NOMO-1 treated with DMSO at 0.1 percent for 48 hours (cell line): ENCODE data around the gene DCAF6.

Source experiments
- DNase-seq: peaks from one replicate; lab custom pipeline; 2025; ENCODE audit not compliant: unreplicated experiment; lab: John Stamatoyannopoulos, UW

DCAF6 gene

DNA sequence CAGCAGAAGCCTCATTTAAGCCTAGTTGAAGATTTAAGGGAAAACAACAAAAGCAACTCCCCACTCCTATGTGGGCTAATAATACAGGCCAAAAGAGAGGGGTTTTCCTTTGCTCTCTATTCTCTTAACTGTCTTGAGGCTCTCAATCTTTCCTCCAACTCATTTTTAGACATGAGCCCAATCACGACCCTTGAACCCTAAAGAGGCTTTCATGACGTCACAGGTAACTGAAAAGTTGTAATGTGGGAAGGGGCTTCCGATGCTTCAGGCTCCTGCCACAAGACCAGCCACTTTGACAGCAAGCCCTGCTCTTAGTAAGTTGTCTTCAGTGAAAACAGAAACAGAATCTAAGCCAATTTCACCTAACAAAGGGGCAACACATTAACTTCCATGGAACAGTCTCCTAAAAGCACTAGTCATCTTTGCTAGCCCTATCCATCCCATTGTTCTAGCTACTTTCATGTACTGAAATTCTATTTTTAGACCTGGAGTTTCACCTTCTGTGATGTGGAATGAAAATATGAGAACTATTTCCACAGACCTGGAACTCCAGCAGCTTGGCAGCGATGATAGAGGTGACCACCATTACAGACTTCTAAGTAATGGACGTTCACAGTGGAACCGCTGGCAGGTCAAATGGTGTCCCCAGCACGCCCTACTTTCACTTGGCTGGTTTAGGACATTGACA, 164.0 kb downstream of the DCAF6 start:
- DNase-seq: no peak

DNA sequence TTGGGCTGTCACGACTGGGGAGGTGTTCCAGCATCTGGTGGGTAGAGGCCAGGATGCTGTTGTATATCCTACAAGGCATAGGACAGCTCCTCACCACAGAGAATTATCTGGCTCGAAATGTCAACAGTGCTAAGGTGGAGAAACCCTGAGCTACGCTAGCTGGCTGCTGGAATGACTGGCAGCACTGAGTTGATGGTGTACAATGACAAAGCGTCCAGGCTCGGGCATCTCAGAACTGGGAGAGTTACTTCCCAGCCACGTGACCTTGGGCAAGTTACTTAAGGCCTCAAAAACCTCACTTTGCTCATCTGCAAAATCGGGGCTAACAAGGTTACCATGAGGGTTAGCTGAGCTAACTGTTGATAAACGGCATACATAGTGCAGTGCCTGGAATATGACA, 164.9 kb downstream of the DCAF6 start:
- DNase-seq: no peak

DNA sequence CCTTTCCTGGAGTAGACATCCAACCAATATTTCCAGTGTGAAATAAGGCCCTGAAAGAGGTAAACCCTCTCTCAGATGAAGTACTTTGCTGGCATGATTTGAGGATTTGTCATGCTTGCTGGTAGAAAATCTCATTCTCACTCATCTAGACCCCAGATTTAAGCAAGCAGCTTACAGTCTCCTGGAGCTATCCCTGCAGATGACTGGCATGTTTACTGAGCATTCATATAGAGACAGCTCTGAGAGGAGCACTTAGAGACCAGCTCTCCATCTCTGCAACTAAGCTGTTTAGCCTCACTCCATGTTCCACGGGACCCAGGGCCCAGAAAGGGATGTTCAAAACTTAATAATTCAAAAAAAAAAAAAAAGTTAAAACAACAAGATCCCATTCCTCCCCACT, 166.0 kb downstream of the DCAF6 start:
- DNase-seq: no peak

DNA sequence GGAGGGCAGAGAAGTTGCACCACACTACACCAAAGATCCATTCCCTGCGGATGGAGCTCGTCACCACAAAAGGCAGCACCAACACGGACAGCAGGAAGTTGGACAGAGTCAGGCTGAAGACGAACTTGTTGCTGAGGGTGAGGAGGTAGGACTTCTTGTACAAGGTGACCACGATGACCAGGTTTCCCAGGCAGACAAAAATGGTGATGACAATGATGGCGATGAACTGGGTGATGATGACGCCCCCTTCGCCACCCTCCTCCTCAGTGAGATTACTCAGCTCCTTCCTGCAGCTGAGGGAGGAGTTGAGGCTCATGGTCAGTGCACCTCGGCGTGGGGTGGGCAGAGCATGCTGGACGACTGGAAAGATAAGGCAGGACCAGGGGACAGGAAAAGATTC, 168.1 kb downstream of the DCAF6 start:
- DNase-seq: no peak

- DNase-seq: no peak
Observed at GRCh38 chr1:168105846-168106245, 169.4 kb downstream of the DCAF6 start.

DNA sequence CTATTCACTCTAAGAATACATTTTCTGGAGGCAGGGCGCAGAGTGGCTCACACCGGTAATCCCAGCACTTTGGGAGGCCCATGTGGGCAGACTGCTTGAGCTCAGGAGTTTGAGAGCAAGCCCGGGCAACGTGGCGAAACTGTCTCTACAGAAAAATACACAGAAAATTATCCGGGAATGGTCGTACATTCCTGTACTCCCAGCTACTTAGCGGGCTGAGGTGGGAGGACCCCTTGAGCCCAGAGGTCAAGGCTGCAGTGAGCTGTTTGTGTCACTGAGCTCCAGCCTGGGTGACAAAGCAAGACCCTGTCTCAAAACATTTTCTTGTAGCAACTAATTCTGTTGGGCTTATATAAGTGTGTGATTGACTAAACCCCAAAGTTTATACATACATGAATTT, 169.8 kb downstream of the DCAF6 start:
- DNase-seq: no peak

DNA sequence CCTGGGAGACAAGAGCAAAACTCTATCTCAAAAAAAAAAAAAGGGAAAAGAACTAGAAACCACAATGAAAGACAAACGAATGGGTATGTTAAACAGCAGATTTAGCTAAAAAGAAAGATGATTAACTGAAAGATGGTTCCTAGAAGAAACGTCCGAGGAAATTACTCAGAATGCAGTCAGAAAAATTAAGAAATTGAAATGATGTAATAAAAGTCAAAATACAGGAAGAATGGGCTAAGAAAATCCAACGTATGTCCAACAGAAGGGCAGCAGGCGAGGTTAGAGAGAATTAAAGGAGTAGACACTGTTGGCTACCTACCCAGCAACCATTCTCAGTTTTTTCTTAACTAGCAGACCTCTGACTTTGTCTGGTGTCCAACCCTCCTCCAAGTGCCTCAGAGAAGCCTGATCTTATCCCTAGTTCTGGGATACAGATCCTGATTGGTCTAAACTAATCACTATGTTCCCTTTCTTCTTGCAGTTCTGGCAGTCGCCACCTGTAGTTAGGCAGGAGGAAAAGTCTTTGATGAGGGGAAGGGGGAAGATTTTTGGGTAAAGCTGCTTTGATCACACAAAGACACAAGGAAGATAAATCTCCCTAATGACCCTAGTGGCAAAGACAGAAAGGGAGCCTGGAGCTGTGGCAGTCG, 174.5 kb downstream of the DCAF6 start:
- peak; percentile 18 for DNase-seq

GRCh38 chr1:168112673-168113305, 176.3 kb downstream of the DCAF6 start:
- no peak for DNase-seq

DNA sequence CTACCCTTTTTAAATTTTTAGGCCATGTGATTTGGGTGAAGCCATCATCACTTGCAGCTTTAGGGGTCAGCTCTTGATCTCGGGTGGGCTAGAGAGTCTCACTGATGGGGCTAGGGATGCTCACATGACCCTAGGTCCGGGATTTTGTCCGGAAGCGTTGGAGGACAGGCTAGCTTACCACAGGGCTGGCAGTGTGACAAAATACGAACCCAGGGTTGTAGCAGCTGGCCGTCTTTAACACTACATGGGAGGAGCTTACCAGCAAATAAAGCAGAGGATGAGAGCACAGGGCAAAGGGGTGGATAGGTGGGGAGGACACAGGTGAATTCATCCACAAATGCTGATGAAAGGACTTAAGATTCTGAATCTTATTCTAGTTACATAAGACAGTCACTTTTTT, 178.4 kb downstream of the DCAF6 start:
- DNase-seq: no peak

DNA sequence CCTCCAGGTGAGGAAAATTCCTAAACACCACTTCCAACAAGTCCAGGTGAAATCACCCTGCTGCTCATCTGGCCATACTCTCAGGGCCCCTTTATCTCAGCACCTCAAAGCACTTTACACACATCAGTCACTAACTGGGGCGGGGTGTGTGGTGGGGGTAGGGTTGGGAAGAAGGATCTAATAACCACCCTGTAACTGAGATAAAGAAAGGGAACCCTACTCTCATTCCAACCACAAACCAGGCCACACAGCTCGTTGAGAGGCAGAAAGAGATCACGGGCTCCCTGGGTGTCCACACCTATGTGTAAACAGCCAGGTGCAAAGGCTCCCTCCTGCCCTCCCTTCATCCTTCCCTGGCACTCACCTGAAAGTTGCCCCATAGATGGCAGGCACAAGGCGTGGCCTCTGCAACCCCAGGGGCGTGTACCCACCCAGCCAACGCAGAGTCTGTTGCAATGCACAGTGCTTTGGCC, 179.9 kb downstream of the DCAF6 start:
- no peak for DNase-seq

- no peak for DNase-seq
Observed at GRCh38 chr1:168119750-168120149, 183.3 kb downstream of the DCAF6 start.

GRCh38 chr1:168121401-168122011, 185.0 kb downstream of the DCAF6 start:
- no peak for DNase-seq

DNA sequence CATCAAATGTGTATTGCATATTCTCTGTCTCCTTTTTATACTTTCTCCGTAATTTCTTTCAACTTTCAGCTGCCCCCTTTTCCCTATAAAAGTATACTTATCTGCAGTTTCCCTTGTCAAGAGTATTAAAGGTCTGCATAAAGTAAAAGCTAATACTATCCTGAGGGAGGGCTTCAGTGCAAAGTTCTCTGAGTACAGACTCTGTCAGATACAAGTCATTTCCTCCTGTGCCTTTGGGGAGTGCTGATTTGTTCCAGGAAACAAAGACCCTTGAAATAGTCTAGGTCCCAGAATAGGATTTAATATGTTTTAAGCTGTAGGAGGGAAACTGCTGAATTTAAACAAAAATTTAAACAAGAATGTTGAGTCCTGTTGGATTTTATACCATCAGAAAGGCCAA, 188.6 kb downstream of the DCAF6 start:
- DNase-seq: no peak
